Tibial nerve (tissue), 3 donors: ENCODE data around the gene AVEN.

Experiments used
- POLR2A ChIP-seq, 2 donors: fragments of 450-650 bp; IDR thresholded peaks; one replicate each; pipeline ENCODE4 v1.6.1; 2017; ENCODE audit warnings: antibody characterized with exemption in 2 of 2, mild to moderate bottlenecking in 2 of 2, moderate library complexity in 2 of 2
- TF ChIP-seq, protein P1 (sequence below), 5 experiments: fragments of 200-600 bp in 3 of 5; fragments of 450-650 bp in 2 of 5; sonication (generic) in 3 of 5; IDR thresholded peaks; one replicate each; pipeline ENCODE4 v1.5.1; 2016 to 2019; ENCODE audit warnings: antibody characterized with exemption in 5 of 5, mild to moderate bottlenecking in 3 of 5, moderate library complexity in 2 of 5

- no peak for TF ChIP-seq POLR2A (IDR thresholded peaks at IDR 0.05)
- TF ChIP-seq, protein P1, sequence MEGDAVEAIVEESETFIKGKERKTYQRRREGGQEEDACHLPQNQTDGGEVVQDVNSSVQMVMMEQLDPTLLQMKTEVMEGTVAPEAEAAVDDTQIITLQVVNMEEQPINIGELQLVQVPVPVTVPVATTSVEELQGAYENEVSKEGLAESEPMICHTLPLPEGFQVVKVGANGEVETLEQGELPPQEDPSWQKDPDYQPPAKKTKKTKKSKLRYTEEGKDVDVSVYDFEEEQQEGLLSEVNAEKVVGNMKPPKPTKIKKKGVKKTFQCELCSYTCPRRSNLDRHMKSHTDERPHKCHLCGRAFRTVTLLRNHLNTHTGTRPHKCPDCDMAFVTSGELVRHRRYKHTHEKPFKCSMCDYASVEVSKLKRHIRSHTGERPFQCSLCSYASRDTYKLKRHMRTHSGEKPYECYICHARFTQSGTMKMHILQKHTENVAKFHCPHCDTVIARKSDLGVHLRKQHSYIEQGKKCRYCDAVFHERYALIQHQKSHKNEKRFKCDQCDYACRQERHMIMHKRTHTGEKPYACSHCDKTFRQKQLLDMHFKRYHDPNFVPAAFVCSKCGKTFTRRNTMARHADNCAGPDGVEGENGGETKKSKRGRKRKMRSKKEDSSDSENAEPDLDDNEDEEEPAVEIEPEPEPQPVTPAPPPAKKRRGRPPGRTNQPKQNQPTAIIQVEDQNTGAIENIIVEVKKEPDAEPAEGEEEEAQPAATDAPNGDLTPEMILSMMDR (IDR thresholded peaks at IDR 0.05), result no peak
Measured at GRCh38 chr15:34070003-34070402, 31.0 kb upstream of the AVEN start.
